Esophagus muscularis mucosa (tissue), 4 donors: ENCODE results near the gene LMNA.

Experiments used
- CTCF ChIP-seq, 3 experiments: fragments of 200-600 bp in 2 of 3; fragments of 450-650 bp in 1 of 3; sonication (generic) in 2 of 3; IDR thresholded peaks; one replicate each; pipeline ENCODE4 v1.5.1; 2017 to 2019; ENCODE audit warnings: antibody characterized with exemption in 3 of 3, mild to moderate bottlenecking in 2 of 3, moderate library complexity in 1 of 3
- EP300 ChIP-seq: sonication (generic); formaldehyde crosslinking; IDR thresholded peaks from one replicate; pipeline ENCODE4 v1.6.1; 2017; ENCODE audit warnings: antibody characterized with exemption
- POLR2A ChIP-seq: fragments of 450-650 bp; IDR thresholded peaks from one replicate; pipeline ENCODE4 v1.6.1; 2017; ENCODE audit warnings: antibody characterized with exemption, moderate library complexity, mild to moderate bottlenecking, low read depth
- POLR2AphosphoS5 ChIP-seq, 2 donors: sonication (generic); formaldehyde crosslinking; IDR thresholded peaks; one replicate each; pipeline ENCODE4 v1.6.1; 2017; ENCODE audit warnings: antibody characterized with exemption in 2 of 2

GRCh38 chr1:156120318-156120717 is 5.8 kb downstream of the LMNA start:
- TF ChIP-seq CTCF (IDR thresholded peaks at IDR 0.05) (no peak), POLR2AphosphoS5 (IDR thresholded peaks at IDR 0.05) (no peak), EP300 (no peak), POLR2A (no peak)
